ENCODE data around the gene ACO1. TPM values are rescaled to one million over a fixed set of nuclear protein-coding genes. Genes with fewer than 3 reads are reported as not detected.

The ACO1 gene
- total RNA-seq = 63.0 and 73.8 TPM in 2 replicates

GRCh38 chr9:32384364-32385151, at the start of gene ACO1:
Gene ACO1, plus strand, starts transcription at chr9:32384643. Its CDS starts 20,864 bp downstream, at chr9:32405507.

Other genes starting within 250 kb of the ACO1 start
- 6.9 and 8.6 TPM in 2 replicates for gene RIGI, start 141.6 kb downstream of the ACO1 start, total RNA-seq
- gene SMIM27, start 167.7 kb downstream of the ACO1 start, total RNA-seq = 2.3 and 2.8 TPM in 2 replicates
- 33.8 and 35.8 TPM in 2 replicates for gene TOPORS, start 167.9 kb downstream of the ACO1 start, total RNA-seq
- gene NDUFB6, start 188.5 kb downstream of the ACO1 start, total RNA-seq = 58.5 and 64.1 TPM in 2 replicates